B cell (primary cell): Measurements from ENCODE around the gene LYRM1.

Experiments used
- EZH2 ChIP-seq: IDR thresholded peaks from 2 replicates; pipeline ENCODE4 v1.6.1; 2012; ENCODE audit warnings: borderline replicate concordance, low read depth, mild to moderate bottlenecking, moderate library complexity, low read length; ENCODE audit not compliant: insufficient read depth, poor library complexity, severe bottlenecking
- TF ChIP-seq, protein P1 (sequence below): fragments of 200-600 bp; IDR thresholded peaks from one replicate; pipeline ENCODE4 v1.8.0; 2022; ENCODE audit warnings: antibody characterized with exemption, mild to moderate bottlenecking

DNA sequence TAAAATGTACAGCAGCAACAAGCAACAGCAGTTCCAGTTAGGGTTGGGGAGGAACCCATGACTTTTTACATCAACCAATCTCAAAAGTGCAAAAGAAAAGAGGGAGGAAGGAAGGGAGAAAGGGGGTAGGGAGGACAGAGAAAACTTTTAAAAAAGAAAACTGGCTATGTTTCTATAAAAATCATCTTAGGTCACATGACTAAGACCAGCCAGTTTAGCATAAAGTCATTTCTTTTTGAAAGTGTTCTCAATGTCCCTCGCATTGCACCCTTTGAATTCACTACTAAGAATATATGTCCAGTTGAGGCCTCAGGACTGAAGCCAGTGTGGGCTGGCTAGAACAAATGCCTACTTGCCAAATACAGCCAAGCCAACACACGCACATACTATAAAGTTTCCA, 29.3 kb upstream of the LYRM1 start:
- TF ChIP-seq EZH2 = no peak
- TF ChIP-seq, protein P1, sequence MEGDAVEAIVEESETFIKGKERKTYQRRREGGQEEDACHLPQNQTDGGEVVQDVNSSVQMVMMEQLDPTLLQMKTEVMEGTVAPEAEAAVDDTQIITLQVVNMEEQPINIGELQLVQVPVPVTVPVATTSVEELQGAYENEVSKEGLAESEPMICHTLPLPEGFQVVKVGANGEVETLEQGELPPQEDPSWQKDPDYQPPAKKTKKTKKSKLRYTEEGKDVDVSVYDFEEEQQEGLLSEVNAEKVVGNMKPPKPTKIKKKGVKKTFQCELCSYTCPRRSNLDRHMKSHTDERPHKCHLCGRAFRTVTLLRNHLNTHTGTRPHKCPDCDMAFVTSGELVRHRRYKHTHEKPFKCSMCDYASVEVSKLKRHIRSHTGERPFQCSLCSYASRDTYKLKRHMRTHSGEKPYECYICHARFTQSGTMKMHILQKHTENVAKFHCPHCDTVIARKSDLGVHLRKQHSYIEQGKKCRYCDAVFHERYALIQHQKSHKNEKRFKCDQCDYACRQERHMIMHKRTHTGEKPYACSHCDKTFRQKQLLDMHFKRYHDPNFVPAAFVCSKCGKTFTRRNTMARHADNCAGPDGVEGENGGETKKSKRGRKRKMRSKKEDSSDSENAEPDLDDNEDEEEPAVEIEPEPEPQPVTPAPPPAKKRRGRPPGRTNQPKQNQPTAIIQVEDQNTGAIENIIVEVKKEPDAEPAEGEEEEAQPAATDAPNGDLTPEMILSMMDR = no peak
